Measurements from ENCODE around the gene CDSN.

Gene CDSN

GRCh38 chr6:31144970-31145340, 24.7 kb upstream of the CDSN start:
- no peak for DNase-seq

GRCh38 chr6:31144296-31144969, 24.2 kb upstream of the CDSN start:
- no peak for DNase-seq

- no peak for DNase-seq
These were observed 22.9 kb upstream of the CDSN start for GRCh38 chr6:31143148-31143547.

GRCh38 chr6:31142361-31142761, 22.1 kb upstream of the CDSN start:
- no peak for DNase-seq

GRCh38 chr6:31140643-31141042, 20.4 kb upstream of the CDSN start:
- DNase-seq, result no peak

GRCh38 chr6:31139599-31139998, 19.4 kb upstream of the CDSN start:
- no peak for DNase-seq

GRCh38 chr6:31138982-31139381, 18.7 kb upstream of the CDSN start, which contains the start of gene PSORS1C2:
Gene PSORS1C2 (minus strand): TSS chr6:31139066. CDS start chr6:31139026, 40 bp downstream.
- no peak for DNase-seq

GRCh38 chr6:31135710-31136109, 15.5 kb upstream of the CDSN start:
- DNase-seq, result no peak

GRCh38 chr6:31132806-31133205, 12.6 kb upstream of the CDSN start:
- no peak for DNase-seq

- no peak for DNase-seq
These were observed 11.3 kb upstream of the CDSN start for GRCh38 chr6:31131595-31131994.

- DNase-seq, result no peak
These were observed 10.5 kb upstream of the CDSN start for GRCh38 chr6:31130751-31131150.

- no peak for DNase-seq
These were observed 8.9 kb upstream of the CDSN start for GRCh38 chr6:31129130-31129529.

GRCh38 chr6:31128093-31128676, 7.9 kb upstream of the CDSN start:
- DNase-seq, result peak in 24 of 51 donors; percentile 6 to 61 (median 28)

- no peak for DNase-seq
These were observed 6.3 kb upstream of the CDSN start for GRCh38 chr6:31126396-31127175.

GRCh38 chr6:31125586-31126363, 5.5 kb upstream of the CDSN start:
- no peak for DNase-seq

- DNase-seq, result no peak
These were observed 4.9 kb upstream of the CDSN start for GRCh38 chr6:31125162-31125561.

- peak in 35 of 51 donors; percentile 4 to 71 (median 37) for DNase-seq
These were observed 2.8 kb upstream of the CDSN start for GRCh38 chr6:31122791-31123706.

GRCh38 chr6:31121131-31121790, 1.0 kb upstream of the CDSN start:
- no peak for DNase-seq

- no peak for DNase-seq
These were observed 2.1 kb downstream of the CDSN start for GRCh38 chr6:31118178-31118577.

Data from hypothalamus (tissue), 51 donors.